ENCODE results near the gene NLGN4X.

NLGN4X gene

DNA sequence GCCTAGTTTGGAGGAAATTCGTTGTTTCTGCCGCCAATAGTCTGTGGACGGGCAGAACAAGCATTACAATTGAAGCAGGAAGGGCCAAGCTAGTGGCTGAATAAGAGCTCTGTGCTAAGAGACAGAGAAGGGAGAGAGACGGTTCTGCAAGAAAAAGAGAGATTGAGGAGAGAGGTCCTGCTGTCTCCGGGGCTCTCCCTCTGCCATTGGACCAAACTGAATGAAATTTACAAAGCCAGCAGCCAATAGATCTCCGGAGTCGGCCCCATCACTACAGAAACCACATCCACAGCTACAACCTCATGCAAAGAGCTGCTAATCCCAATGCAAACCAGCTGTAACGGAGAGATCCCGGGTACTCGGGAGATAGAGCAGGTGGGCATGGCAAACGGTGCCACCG, at the start of gene NLGN4X:
NLGN4X (minus strand) TSS at position 148 of the 400 bp plus-strand sequence. CDS start 77,401 bp downstream, outside the sequence.
- no peak for DNase-seq

GRCh38 chrX:6266041-6266440, 37.4 kb upstream of the NLGN4X start:
- no peak for DNase-seq

GRCh38 chrX:6262959-6263358, 34.3 kb upstream of the NLGN4X start:
- no peak for DNase-seq

- no peak for DNase-seq
Measured at GRCh38 chrX:6257025-6257424, 28.4 kb upstream of the NLGN4X start.

GRCh38 chrX:6244666-6245065, 16.0 kb upstream of the NLGN4X start:
- DNase-seq, result no peak

DNA sequence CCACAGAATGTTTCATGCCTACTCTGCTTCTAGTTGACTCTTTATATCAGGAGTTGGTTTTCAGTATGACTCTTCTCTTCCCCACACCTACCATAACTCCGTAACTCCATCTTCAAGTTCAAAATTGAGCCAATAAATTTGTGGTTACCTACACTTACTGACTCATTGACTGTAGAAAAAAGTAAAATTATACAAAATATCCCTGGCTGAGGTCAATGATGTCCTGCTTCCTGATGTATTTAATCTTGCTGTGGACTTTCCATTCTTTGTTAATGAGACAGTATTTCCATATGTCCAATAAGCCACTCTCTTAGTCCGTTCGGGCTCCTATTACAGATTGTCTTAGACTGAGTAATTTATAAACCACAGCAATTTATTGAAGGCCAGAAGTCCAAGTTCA, 9.9 kb upstream of the NLGN4X start:
- no peak for DNase-seq

- DNase-seq, result no peak
Measured at GRCh38 chrX:6227935-6228334, 732 bp downstream of the NLGN4X start.

DNA sequence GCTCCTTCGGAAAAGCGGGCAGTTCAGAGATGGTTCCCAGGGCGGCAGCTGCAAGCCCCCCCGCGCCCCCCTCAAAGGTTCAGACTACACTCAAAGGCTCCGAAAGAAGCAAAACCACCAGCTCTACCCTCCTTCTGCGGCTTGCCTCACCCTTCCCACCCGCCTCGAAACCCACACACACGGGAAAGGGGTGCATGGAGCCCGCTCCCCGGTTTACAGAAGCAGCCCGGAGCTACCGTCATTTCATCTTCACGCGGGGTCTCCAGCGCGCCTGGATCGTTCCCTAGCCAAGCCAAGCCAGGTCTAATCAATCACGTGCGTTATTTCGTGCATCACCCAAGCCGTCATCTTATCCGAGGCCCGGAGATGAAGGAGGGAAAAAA, 1.2 kb downstream of the NLGN4X start:
- DNase-seq, result no peak

GRCh38 chrX:6226596-6227452, 1.8 kb downstream of the NLGN4X start:
- DNase-seq, result no peak

DNA sequence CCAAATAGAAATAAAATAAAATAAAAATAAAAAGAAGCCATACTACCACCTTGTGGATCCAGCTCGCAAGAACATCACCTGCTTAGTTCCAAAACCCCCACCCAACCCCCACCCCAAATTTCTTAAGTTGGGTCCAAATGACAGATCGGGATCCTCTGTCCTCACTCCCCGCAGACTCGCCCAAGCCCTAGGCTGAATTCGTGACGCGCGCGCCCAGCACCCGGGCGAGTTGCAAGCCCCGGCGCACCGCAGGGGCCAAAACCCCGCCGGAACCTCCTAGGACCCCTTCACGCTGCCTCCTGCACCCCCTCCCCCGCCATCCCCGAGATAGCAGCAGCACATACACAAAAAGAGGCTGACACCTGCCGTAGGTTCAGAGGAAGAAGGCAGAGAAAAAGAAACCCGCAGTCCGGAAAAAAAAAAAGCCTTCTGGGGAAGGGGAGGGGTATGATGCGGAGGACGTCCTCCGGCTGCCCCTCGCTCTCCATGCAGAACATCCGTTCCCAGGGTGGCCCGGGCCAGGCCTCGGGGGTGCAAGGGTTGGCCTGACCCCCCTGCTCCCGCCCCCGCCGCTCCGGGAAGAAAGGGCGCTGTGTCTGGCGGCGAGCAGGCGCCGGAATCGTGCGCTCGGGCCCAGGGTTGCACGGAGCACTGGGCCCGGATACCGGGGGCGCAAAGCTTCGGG, 2.6 kb downstream of the NLGN4X start:
- no peak for DNase-seq

- no peak for DNase-seq
Measured at GRCh38 chrX:6225288-6225910, 3.3 kb downstream of the NLGN4X start.

DNA sequence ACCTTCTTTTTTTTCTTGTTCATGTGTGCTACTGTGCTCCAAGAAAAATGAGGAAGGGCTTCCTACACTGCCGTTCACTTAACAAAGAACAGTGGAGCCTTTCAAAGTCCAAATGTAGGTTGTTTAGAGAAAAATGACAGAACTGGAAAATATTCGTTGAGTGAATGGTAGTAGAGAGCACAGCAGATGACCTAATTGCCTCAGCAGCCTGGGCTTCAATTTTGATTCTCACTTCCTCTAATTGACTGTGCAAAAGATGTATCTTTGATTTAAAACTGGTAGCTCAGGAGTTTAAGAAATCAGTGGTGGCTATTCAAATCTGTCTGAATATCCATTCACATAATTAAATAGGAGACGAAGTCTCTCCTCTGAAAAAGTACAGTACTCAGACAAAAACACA, 5.2 kb downstream of the NLGN4X start:
- no peak for DNase-seq

DNA sequence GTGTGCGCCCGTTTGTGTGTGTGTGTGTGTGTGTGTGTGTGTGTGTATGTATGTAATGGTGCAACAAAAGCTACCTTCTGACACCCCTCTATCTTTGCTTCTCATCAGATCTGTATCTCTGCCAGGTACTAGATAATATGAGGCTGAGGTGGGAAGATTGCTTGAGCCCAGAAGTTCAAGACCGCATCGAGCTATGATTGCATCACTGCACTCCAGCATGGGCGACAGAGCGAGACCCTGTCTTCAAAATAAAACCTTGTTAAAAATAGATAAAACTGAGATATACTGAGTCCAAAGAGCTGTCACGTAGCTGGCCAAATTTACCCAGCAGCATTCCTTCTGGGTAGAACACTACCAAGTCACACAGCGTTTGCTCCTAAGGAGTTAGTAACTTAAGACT, 18.4 kb downstream of the NLGN4X start:
- no peak for DNase-seq

DNA sequence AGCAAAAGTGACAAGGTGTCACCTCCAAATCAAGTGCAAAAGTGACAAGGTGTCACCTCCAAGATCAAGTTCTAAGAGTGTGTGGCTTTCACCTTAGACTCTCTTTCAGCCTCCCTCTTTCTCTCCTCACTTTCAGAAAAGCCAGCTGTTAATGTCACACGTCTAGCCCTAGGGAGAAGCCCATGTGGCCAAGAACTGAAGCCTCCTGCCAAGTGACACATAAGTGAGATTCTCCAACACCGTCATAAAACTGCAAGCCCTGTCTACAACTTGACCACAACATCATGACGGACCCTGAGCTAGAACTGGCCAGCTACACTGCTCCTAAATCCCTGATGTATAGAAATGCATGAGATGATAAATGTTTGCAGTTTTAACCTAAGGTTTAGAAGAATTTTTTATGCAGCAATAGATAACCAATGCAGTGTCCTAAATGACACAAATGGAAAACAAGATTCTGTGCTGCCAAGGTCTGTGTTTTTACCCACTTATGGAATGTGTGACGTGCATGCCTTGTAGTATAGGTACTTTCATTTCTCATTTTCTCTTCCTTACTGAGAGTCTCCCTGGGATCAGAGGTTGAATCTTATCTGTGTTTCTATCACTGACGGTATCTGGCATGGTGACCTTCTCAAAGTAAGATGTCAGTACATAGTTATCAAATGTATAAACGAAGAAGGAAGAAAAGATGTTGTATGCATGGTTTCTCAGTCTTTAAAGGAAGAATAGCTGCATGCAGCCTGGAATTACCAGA, 25.0 kb downstream of the NLGN4X start:
- DNase-seq, result no peak

DNA sequence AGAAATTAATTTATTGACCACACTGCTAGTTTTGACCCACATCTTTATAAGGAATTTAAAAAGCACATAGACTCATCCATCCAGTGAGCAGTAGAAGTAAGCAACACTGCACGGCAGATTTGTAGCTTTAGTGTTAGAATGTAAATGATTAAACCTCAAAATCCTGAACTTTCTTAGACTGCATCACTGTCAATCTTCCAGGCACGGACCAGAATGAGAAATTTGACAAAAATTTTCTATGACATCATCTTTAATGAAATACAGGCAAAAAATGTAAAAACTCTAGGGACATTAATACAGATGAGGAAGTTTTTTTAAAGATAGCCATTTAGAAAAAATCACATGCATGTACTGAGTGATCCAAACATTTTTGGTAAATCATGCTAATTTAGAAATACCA, 29.2 kb downstream of the NLGN4X start:
- DNase-seq, result no peak

- no peak for DNase-seq
Measured at GRCh38 chrX:6187256-6187655, 41.4 kb downstream of the NLGN4X start.

GRCh38 chrX:6184900-6185515, 43.7 kb downstream of the NLGN4X start:
- DNase-seq, result no peak

- no peak for DNase-seq
Measured at GRCh38 chrX:6175914-6176313, 52.8 kb downstream of the NLGN4X start.

DNA sequence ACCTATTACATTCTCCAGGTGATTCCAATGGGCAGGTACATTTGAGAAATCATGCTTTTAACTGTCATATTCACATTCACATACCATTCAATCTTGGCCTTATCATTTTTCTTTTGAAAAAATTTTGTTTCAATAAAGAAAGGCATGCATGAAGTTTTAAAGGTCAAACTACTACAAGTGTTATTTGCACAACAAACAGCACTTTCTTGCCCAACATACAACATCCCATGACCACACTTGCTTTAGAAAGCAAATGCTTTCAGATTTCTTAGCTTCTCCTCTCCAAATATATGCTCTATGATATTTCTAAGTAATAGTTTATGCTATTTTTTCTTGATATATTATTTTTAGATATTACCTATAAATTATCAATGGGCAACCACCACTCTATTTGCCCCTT, 58.2 kb downstream of the NLGN4X start:
- DNase-seq, result no peak

DNA sequence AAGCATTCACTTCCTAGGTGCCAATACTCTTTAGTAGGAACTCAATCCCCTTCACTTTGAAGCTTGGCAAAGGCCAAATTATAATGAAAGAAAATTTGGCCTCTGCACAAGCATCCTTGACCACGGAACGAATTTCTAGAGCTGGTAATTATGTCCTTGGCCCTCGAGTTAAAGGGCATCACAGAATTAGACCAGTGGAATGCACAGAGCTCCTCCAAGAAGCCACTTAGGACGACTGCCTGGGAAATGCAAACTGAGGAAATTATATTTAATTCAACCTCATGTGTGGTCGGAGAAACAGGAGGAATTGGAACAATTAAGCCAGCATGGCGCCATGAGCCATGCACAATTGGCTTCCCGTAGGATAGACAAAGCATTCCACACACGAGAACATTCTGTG, 59.3 kb downstream of the NLGN4X start:
- DNase-seq, result no peak

GRCh38 chrX:6163721-6164120, 64.9 kb downstream of the NLGN4X start:
- DNase-seq, result no peak

DNA sequence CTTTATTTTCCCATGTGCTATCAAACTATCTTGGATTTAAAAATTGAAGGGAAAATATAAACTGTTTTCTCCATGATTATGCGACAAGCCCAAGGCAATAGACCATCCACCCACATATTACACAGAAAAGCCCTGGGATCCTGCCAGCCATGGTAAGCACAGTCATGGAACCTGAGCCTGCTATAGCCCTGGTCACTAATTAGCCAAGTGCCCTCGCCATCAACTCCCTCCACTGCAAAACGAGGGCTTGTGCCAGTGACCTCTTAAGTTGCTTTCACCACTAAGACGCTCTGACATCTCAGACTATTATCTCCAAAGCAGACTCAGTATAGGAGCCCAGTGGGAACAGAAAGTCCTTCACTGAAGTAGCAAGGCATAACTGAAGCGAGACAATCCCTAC, 69.2 kb downstream of the NLGN4X start:
- DNase-seq, result no peak

- no peak for DNase-seq
Measured at GRCh38 chrX:6151971-6152370, 76.7 kb downstream of the NLGN4X start.

Data from activated gamma-delta T cell treated with Interleukin-2 at 50 U/mL for 16 hours (primary cell).